DMS153 treated with DMSO at 0.1 percent for 48 hours (cell line): ENCODE measurements around the gene RAD9A.
"Not testable (repeated sequence)": the region's sequence is repeated elsewhere in the genome, so short reads cannot be mapped to it uniquely, and the experiment has no call there.

ENCODE experiments used
- DNase-seq: peaks from one replicate; lab custom pipeline; 2025; ENCODE audit not compliant: unreplicated experiment; lab: John Stamatoyannopoulos, UW

RAD9A gene

DNA sequence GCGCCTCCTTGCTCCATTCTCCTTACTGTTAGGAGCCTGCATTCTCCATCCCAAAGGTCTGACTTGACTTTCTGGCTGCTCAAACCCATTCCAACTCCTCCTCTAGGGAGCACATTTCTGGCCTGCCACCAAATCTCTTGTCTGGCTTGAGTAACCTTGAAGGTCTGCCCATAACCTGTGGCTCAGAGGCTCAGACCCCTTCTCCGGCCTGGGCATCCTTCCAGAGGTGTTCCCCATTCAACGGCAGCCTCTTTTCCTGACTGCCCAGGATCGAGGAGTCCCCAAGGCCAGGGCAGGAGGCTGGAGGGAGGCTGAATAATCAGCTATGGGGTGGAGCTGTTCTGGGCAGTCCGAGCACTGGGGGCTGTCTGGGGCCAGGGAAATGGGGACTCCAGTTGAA lies 2.2 kb downstream of the RAD9A start:
- no peak for DNase-seq

GRCh38 chr11:67395555-67396258 lies 3.9 kb downstream of the RAD9A start:
- DNase-seq: no peak

DNA sequence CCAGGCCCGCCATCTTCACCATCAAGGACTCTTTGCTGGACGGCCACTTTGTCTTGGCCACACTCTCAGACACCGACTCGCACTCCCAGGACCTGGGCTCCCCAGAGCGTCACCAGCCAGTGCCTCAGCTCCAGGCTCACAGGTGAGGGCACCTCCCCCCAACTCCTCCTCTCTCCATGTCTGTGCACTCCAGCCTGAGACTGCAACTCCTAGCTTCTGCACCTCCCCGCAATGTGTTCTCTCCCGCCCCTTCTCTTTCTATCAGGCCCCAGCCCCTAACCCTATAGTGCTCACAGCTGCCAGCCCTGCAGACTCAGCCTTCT lies 4.4 kb downstream of the RAD9A start:
- no peak for DNase-seq

DNA sequence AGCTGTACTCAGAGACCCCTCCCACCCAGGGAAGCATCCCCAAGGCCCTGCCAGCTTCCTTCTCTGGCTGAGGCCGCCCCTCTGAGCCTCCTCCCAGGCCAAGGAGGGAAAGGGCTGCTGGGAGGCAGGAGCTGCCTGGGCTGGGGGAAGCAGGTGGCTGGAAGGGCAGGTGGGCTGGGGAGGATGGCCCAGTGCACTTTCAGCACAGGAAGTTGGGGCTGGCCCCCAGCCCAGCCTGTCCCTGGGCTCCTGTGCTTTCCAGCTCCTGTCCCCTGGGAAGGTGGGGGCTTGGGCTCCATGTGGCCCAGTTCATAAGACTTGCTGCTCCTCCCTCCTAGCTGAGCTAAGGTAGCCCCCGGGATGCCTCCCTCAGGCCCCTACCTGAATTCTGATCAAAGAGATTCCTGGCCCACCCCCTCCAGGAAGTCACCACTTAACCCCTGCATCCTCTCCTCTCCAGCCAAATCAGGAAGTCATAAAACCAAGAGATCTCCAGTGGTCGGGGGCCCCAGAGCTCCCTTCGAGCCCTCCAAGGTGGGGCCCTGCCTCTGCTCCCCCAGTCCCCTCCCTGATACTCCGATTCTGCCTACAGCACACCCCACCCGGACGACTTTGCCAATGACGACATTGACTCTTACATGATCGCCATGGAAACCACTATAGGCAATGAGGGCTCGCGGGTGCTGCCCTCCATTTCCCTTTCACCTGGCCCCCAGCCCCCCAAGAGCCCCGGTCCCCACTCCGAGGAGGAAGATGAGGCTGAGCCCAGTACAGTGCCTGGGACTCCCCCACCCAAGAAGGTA lies 5.0 kb downstream of the RAD9A start:
- no peak for DNase-seq

DNA sequence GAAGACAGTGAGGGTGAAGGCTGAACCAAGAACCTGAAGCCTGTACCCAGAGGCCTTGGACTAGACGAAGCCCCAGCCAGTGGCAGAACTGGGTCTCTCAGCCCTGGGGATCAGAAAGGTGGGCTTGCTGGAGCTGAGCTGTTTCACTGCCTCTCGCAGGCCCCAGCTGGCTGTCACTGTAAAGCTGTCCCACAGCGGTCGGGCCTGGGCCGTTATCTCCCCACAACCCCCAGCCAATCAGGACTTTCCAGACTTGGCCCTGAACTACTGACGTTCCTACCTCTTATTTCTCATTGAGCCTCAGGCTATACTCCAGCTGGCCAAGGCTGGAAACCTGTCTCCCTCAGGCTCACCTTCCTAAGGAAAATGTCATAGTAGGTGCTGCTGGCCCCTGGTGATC lies 5.8 kb downstream of the RAD9A start:
- no peak for DNase-seq

GRCh38 chr11:67397986-67398660 lies 6.3 kb downstream of the RAD9A start:
- no peak for DNase-seq

DNA sequence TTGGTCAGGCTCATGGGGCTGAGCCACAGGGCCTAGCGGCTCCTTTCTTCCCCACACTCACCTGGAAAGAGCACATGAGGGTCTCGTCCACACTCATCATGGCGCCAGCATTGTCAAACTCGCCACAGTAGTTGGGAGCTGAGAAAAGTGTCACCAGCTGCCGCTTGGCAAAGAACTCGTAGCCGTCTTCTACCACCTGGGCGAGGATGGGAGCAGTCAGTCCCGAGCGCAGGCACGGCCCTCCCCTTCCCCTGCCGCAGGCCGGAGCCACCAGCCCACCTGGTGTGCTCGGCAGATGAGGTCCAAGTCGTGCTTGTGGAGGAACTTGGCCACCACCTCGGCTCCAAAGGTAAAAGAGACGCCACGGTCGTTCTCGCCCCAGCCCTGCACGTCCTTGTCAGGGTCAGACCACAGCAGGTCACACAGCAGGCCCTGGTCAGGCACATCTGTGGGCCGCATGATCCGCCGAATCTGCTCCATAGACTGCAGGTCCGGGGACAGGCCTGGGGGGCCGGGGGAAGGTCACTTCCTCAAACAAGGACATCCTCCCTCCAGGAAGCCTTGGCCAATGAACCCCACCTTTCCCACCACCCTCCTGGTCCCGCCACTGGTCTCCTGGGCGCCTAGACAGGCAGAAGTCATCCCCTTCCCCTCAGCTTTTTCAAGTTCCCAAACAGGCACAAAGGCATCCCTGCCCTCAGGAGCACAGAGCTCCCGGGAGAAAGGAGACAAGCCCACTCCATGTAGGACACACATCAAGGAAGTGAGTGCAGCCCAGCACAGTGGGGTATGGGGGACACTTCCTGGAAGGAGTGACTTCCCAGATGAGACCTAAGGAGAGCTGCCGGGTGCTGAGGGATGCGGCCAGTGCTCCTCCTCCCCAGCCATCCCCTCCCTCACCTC lies 7.1 kb downstream of the RAD9A start:
- DNase-seq: no peak

- DNase-seq: no peak
Measured at GRCh38 chr11:67400251-67400941, 8.6 kb downstream of the RAD9A start.

- DNase-seq: no peak
Measured at GRCh38 chr11:67400942-67401494, 9.2 kb downstream of the RAD9A start.

GRCh38 chr11:67401495-67402191 lies 9.9 kb downstream of the RAD9A start, which contains the start of gene PPP1CA:
PPP1CA (minus strand) TSS chr11:67401858; CDS start chr11:67401782, 76 bp downstream.
- peak; percentile 82 for DNase-seq

DNA sequence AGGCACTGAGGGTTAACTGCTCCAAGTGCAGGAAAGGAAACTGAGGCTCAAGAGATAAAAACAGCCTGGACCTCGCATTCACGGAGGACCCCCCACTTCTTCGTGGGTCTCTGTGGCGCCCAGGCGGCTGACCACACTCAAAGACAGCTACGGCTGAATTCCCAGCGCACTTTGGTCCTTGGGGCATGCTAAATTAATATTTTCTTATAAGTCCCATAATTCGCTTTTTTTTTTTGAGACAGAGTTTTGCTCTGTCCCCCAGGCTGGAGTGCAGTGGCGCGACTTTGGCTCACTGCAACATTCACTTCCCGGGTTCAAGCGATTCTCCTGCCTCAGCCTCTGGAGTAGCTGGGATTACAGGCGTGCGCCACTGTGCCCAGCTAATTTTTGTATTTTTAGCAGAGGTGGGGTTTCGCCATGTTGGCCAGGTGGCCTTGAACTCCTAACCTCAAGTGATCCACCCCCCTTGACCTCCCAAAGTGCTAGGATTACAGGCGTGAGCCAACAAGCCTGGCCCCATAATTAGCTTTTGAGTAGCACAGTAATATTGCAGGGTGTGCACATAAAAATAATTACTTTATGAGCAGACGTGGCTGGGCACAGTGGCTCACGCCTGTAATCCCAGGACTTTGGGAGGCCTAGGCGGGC lies 10.5 kb downstream of the RAD9A start:
- not testable (repeated sequence) for DNase-seq

- DNase-seq: not testable (repeated sequence)
Measured at GRCh38 chr11:67403085-67403484, 11.3 kb downstream of the RAD9A start.

DNA sequence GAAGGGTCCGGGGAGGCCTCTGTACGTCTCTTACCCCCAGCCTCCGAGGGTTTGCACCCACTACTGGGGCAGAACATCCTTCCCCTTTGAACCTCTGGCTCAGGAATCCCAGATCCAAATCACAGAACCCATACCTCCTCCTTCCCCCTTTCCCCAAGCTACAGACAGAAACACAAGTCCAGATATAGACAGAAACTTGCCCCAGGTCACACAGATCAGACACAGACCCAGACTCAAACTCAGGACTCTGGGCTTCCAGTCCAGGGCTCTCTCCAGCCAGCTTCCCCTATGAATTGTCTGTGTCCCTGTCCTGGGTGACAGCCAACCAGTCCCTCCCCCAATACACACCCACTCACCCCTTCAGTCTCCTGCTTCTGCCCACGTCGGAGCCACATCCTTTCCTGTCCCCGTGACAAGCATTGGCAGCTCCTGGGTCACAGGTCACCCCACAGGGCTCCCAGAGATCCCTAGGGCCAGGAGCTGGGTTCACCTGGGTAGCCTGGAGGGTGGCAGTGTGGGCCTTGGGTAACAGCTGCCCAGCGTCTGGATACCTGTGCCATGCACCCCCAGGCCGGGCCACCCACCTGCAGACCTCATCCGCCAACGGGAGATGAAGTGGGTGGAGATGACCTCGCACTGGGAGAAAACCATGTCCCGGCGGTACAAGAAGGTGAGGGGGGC lies 12.9 kb downstream of the RAD9A start:
- no peak for DNase-seq

- no peak for DNase-seq
Measured at GRCh38 chr11:67405196-67405567, 13.4 kb downstream of the RAD9A start.

- no peak for DNase-seq
Measured at GRCh38 chr11:67405688-67406339, 14.0 kb downstream of the RAD9A start.

GRCh38 chr11:67406420-67406968 lies 14.7 kb downstream of the RAD9A start:
- no peak for DNase-seq

- DNase-seq: peak; percentile 19
Measured at GRCh38 chr11:67406969-67407687, 15.3 kb downstream of the RAD9A start.
